DMS79 treated with DMSO at 0.1 percent for 48 hours (cell line): ENCODE data around the gene CYB5R2.
A peak's percentile ranks its signal among the peaks of the same experiment; 100 is the strongest.

Experiments
- DNase-seq: peaks from one replicate; lab custom pipeline; 2025; lab: John Stamatoyannopoulos, UW

The CYB5R2 gene

GRCh38 chr11:7672960-7673723 lies at the start of gene CYB5R2:
CYB5R2 (minus strand) TSS chr11:7673500; CDS start chr11:7672825, 675 bp downstream.
- peak; percentile 5 for DNase-seq

GRCh38 chr11:7714786-7715185 lies 41.5 kb upstream of the CYB5R2 start:
- DNase-seq = no peak

- no peak for DNase-seq
Measured at GRCh38 chr11:7706377-7706776, 33.1 kb upstream of the CYB5R2 start, which contains the start of gene OVCH2. OVCH2 (minus strand) TSS chr11:7706477; CDS start chr11:7706394, 83 bp downstream.

GRCh38 chr11:7703740-7704139 lies 30.4 kb upstream of the CYB5R2 start:
- no peak for DNase-seq

- DNase-seq = no peak
Measured at GRCh38 chr11:7696424-7696823, 23.1 kb upstream of the CYB5R2 start.

GRCh38 chr11:7694235-7694634 lies 20.9 kb upstream of the CYB5R2 start:
- DNase-seq = no peak

GRCh38 chr11:7692426-7692825 lies 19.1 kb upstream of the CYB5R2 start:
- no peak for DNase-seq

GRCh38 chr11:7691759-7692350 lies 18.6 kb upstream of the CYB5R2 start:
- DNase-seq = no peak

- peak; percentile 21 for DNase-seq
Measured at GRCh38 chr11:7690648-7691047, 17.3 kb upstream of the CYB5R2 start.

GRCh38 chr11:7689239-7689638 lies 15.9 kb upstream of the CYB5R2 start:
- DNase-seq = no peak

GRCh38 chr11:7688238-7688826 lies 15.0 kb upstream of the CYB5R2 start:
- no peak for DNase-seq

- DNase-seq = no peak
Measured at GRCh38 chr11:7687386-7687785, 14.1 kb upstream of the CYB5R2 start.

GRCh38 chr11:7686761-7687160 lies 13.5 kb upstream of the CYB5R2 start:
- no peak for DNase-seq

GRCh38 chr11:7683571-7683970 lies 10.3 kb upstream of the CYB5R2 start:
- no peak for DNase-seq

- no peak for DNase-seq
Measured at GRCh38 chr11:7677796-7678201, 4.5 kb upstream of the CYB5R2 start.

GRCh38 chr11:7677071-7677470 lies 3.8 kb upstream of the CYB5R2 start:
- DNase-seq = no peak

GRCh38 chr11:7675631-7676030 lies 2.3 kb upstream of the CYB5R2 start:
- DNase-seq = no peak

GRCh38 chr11:7673724-7674434 lies 579 bp upstream of the CYB5R2 start:
- peak; percentile 40 for DNase-seq

- no peak for DNase-seq
Measured at GRCh38 chr11:7672276-7672959, 882 bp downstream of the CYB5R2 start.

GRCh38 chr11:7671347-7672215 lies 1.7 kb downstream of the CYB5R2 start:
- DNase-seq = no peak

- no peak for DNase-seq
Measured at GRCh38 chr11:7670641-7671040, 2.7 kb downstream of the CYB5R2 start.
